Natural killer cell (primary cell): ENCODE measurements around the gene ICA1. TPM values are rescaled to one million over a fixed set of nuclear protein-coding genes. Genes with fewer than 3 reads are reported as not detected.

Source experiments
- ATAC-seq, 3 donors: fragments of 150-1000 bp in 2 of 3; fragments of 200-7000 bp in 1 of 3; cut with Tn5 transposase; 1 replicate in 1 of 3; 2 replicates in 2 of 3; pipeline ENCODE4 v1.10.0; 2021; ENCODE audit warnings: mild to moderate bottlenecking in 2 of 3, moderate library complexity in 2 of 3
- DNase-seq, 2 donors: peaks; one replicate each; pipeline versions ENCODE4 v3.0.0 to v3.0.0-alpha.2; 2013 to 2021; ENCODE audit warnings: mixed read lengths in 1 of 2
- H3K27ac ChIP-seq: one replicate; pipeline ENCODE4 v1.5.1; 2013; ENCODE audit warnings: mild to moderate bottlenecking, low read length
- H3K27me3 ChIP-seq: one replicate; pipeline ENCODE4 v1.6.1; 2013; ENCODE audit warnings: low read length; ENCODE audit not compliant: control insufficient read depth, insufficient read depth
- H3K36me3 ChIP-seq: one replicate; pipeline ENCODE4 v1.6.1; 2013; ENCODE audit warnings: low read length; ENCODE audit not compliant: control insufficient read depth, insufficient read depth
- H3K4me1 ChIP-seq: one replicate; pipeline ENCODE4 v1.6.1; 2013; ENCODE audit warnings: low read length; ENCODE audit not compliant: control insufficient read depth, insufficient read depth
- H3K4me3 ChIP-seq: one replicate; pipeline ENCODE4 v1.5.1; 2013; ENCODE audit warnings: low read length
- H3K9me3 ChIP-seq: one replicate; pipeline ENCODE4 v1.6.1; 2013; ENCODE audit warnings: low read length; ENCODE audit not compliant: control insufficient read depth, insufficient read depth
- H3K27ac Mint-ChIP-seq, 2 donors: one replicate each; pipeline ENCODE4 v1.8.0; 2022; ENCODE audit warnings: mild to moderate bottlenecking in 2 of 2, mixed read lengths in 2 of 2, moderate library complexity in 1 of 2
- H3K27me3 Mint-ChIP-seq, 2 donors: one replicate each; pipeline ENCODE4 v1.8.0; 2022; ENCODE audit warnings: low read depth in 2 of 2, mixed read lengths in 2 of 2
- H3K36me3 Mint-ChIP-seq: one replicate; pipeline ENCODE4 v1.8.0; 2022; ENCODE audit warnings: mixed read lengths
- H3K4me1 Mint-ChIP-seq, 2 donors: one replicate each; pipeline ENCODE4 v1.8.0; 2022; ENCODE audit warnings: mixed read lengths in 2 of 2
- H3K4me3 Mint-ChIP-seq: one replicate; pipeline ENCODE4 v1.8.0; 2022; ENCODE audit warnings: mild to moderate bottlenecking, moderate library complexity, mixed read lengths
- H3K9me3 Mint-ChIP-seq, 2 donors: one replicate each; pipeline ENCODE4 v1.8.0; 2022; ENCODE audit warnings: mixed read lengths in 2 of 2
- CTCF ChIP-seq: fragments of 200-600 bp; IDR thresholded peaks from one replicate; pipeline ENCODE4 v1.8.0; 2022; ENCODE audit warnings: antibody characterized with exemption
- WGBS: methylation state at CpG from one replicate; pipeline ENCODE4 v1.1.7; 2013; ENCODE audit warnings: missing lambda C conversion rate; ENCODE audit not compliant: insufficient coverage; 5-methylcytosine and 5-hydroxymethylcytosine counted together
- intact Hi-C: fragments of 100-400 bp; cut with micrococcal nuclease; formaldehyde crosslinking; loops from one replicate; pipeline ENCODE4 v1.14.2; 2022
- total RNA-seq, 4 donors: library from RNA; stranded (reverse); fragments of 120-200 nt in 1 of 4; gene quantifications; one replicate each; pipeline versions ENCODE4 v1.2.3 to v1.2.4, GENCODE V29; 2013 to 2022

The ICA1 gene
- total RNA-seq, 3 donors from 2014 or later (not counting 1 experiment from before 2014, with no cell fraction given): 0.75 to 1.9 (median 1.4) TPM

- H3K27me3 ChIP-seq: no peaks in the 10 kb centered on the region
- DNase-seq (peak; percentile 32 to 88), ATAC-seq (peak; percentile 83 to 93 (median 89))
- TF ChIP-seq CTCF: no peak
- Mint-ChIP-seq H3K27me3 (no peaks in the 10 kb centered on the region), H3K9me3 (no peaks in the 10 kb centered on the region), H3K36me3 (no peaks in the 10 kb centered on the region), H3K4me3 (peak overlapping the region; percentile 77), H3K4me1 (peaks cover 54 to 59% of the 10 kb centered on the region in 2 donors), H3K27ac (peak overlapping the region; percentile 85 to 97)
- peaks cover 36% of the 10 kb centered on the region for H3K4me1 ChIP-seq
- peak overlapping the region; percentile 87 for H3K27ac ChIP-seq
- intact Hi-C loops: loop anchor here (1.0 to 2.0 kb wide), 2 partner anchors 24 to 47 kb away; no protein-coding TSS in a partner anchor
- H3K4me3 ChIP-seq: peak overlapping the region; percentile 2
- H3K9me3 ChIP-seq: no peaks in the 10 kb centered on the region
- WGBS: 10% methylated on average over 9 of the region's 10 CpGs
- H3K36me3 ChIP-seq: no peaks in the 10 kb centered on the region
These were observed 85.4 kb downstream of the ICA1 start for GRCh38 chr7:8176370-8177081.

GRCh38 chr7:8175929-8176369 is 86.0 kb downstream of the ICA1 start:
- 36% methylated on average over 6 of the region's 6 CpGs for WGBS
- Mint-ChIP-seq H3K4me3 (peak overlapping the region; percentile 77), H3K9me3 (no peaks in the 10 kb centered on the region), H3K27ac (peak overlapping the region; percentile 85 to 97), H3K36me3 (no peaks in the 10 kb centered on the region), H3K27me3 (no peaks in the 10 kb centered on the region), H3K4me1 (peaks cover 54 to 59% of the 10 kb centered on the region in 2 donors)
- Histone ChIP-seq H3K27ac (peak overlapping the region; percentile 87), H3K36me3 (no peaks in the 10 kb centered on the region), H3K27me3 (no peaks in the 10 kb centered on the region), H3K4me3 (no peak overlapping the region), H3K4me1 (peaks cover 36% of the 10 kb centered on the region), H3K9me3 (no peaks in the 10 kb centered on the region)
- TF ChIP-seq CTCF: no peak
- intact Hi-C loops: loop anchor here (1.0 to 2.0 kb wide), 2 partner anchors 23 to 47 kb away; no protein-coding TSS in a partner anchor
- DNase-seq (peak in 1 of 2 donors; percentile 16), ATAC-seq (no peak)

DNA sequence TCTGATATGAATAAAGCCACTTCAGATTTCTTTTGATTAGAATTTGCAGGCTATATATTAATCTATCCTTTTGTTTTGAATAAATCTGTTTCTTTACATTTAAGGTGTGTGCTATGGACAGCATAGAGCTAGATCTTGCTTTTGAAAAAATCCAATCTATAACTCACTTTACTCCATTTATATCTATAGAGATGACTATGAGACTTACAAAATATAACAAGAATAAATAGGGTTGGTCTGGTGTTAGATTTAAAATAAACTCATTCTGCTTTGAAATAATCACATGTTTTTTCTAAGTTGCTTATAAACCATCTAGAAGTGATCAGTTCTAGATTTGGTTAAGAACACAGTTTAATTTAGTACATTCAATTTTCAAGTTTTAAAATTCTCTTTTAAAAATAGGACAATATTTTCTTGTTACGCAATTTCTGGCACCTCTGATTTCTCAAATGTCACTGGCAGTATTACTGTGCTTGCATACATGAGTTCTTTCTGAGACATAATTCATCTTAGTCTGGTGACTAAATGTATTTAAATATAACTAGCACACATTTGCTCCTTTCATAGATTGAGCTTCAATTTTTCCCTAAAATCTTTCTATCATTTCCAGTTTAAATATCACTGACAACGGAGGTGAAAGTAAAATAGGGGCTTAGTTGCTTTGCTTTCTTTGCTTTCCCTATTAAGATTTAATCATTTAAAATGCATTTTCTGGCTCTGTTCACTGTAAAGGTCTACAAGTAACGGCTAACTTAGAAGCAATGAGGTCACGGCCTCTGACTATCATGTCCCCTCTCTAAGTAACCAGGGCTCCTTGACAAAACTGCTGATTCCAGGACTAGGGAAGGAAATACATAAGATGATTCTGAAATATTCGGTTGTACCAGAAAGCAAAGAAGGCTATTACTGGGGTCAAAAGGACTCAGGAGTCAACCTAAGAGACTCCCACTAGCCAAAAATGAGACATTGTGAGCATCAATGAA is 89.3 kb downstream of the ICA1 start:
- H3K27ac ChIP-seq: no peak overlapping the region
- Mint-ChIP-seq H3K4me1 (peaks cover 39 to 45% of the 10 kb centered on the region in 2 donors), H3K9me3 (no peaks in the 10 kb centered on the region), H3K36me3 (no peaks in the 10 kb centered on the region), H3K4me3 (no peak overlapping the region), H3K27ac (no peak overlapping the region), H3K27me3 (no peaks in the 10 kb centered on the region)
- no peak for ATAC-seq
- peaks cover 25% of the 10 kb centered on the region for H3K4me1 ChIP-seq
- no peaks in the 10 kb centered on the region for H3K36me3 ChIP-seq
- no peaks in the 10 kb centered on the region for H3K27me3 ChIP-seq
- H3K4me3 ChIP-seq: no peak overlapping the region
- no peak for DNase-seq
- intact Hi-C loops: no loop called here
- H3K9me3 ChIP-seq: no peaks in the 10 kb centered on the region
- no peak for TF ChIP-seq CTCF
- 91% methylated on average over 5 of the region's 5 CpGs for WGBS
